Adrenal gland (tissue), 12 donors: ENCODE data around the gene ABCD1. TPM values are rescaled to one million over a fixed set of nuclear protein-coding genes. Genes with fewer than 3 reads are reported as not detected.
"Not testable (repeated sequence)": the region's sequence is repeated elsewhere in the genome, so short reads cannot be mapped to it uniquely, and the experiment has no call there.

ENCODE experiments used
- DNase-seq, 7 donors: peaks; one replicate each; pipeline ENCODE4 v3.0.0-alpha.2; 2019 to 2020
- H3K27ac ChIP-seq, 5 donors: fragments of 200-600 bp; sonication (generic) in 4 of 5; 1 replicate in 3 of 5; 2 replicates in 2 of 5; pipeline versions ENCODE4 v1.5.1 to v1.8.0; 2016 to 2020; ENCODE audit warnings: mild to moderate bottlenecking in 1 of 5
- H3K27me3 ChIP-seq: fragments of 200-600 bp; 2 replicates; pipeline ENCODE4 v1.8.0; 2021
- H3K36me3 ChIP-seq, 2 donors: fragments of 200-600 bp; replicated peaks in 1 of 2; 1 replicate in 1 of 2; 2 replicates in 1 of 2; pipeline versions ENCODE4 v1.5.1 to v1.8.0; 2018 to 2022
- H3K4me1 ChIP-seq, 2 donors: fragments of 200-600 bp; replicated peaks in 1 of 2; 1 replicate in 1 of 2; 2 replicates in 1 of 2; pipeline versions ENCODE4 v1.5.1 to v1.8.0; 2018 to 2021
- H3K4me3 ChIP-seq, 4 donors: fragments of 200-600 bp; sonication (generic) in 3 of 4; one replicate each; pipeline ENCODE4 v1.5.1; 2016 to 2018
- H3K9me3 ChIP-seq, 3 donors: fragments of 200-600 bp; sonication (generic) in 1 of 3; replicated peaks in 1 of 3; 1 replicate in 2 of 3; 2 replicates in 1 of 3; pipeline versions ENCODE4 v1.5.1 to v1.8.0; 2016 to 2021
- POLR2A ChIP-seq, 2 donors: fragments of 450-650 bp; IDR thresholded peaks; one replicate each; pipeline ENCODE4 v1.6.1; 2017; ENCODE audit warnings: antibody characterized with exemption in 2 of 2, mild to moderate bottlenecking in 2 of 2, moderate library complexity in 1 of 2
- WGBS, 4 donors: extraction: QIAGEN DNeasy Blood & Tissue Kit in 2 of 4; methylation state at CpG; one replicate each; pipeline versions ENCODE4 v1.1.5 to v1.1.7; 2013 to 2017; 5-methylcytosine and 5-hydroxymethylcytosine counted together
- intact Hi-C, 2 donors: fragments of 100-400 bp; cut with DNase I; formaldehyde crosslinking; loops; one replicate each; pipeline versions ENCODE4 v1.14.1 to v1.15.0; 2022 to 2023
- polyA plus RNA-seq, 3 donors: library from polyadenylated mRNA; stranded (reverse); fragments of 200-250 nt in 2 of 3; fragments of 350-450 nt in 1 of 3; fragmentation: Illumina TruSeq in 1 of 3; extraction: RNeasy Lipid Tissue Mini Kit (QIAGEN cat#74804) in 1 of 3; gene quantifications; one replicate each; pipeline ENCODE4 v1.2.3, GENCODE V29; 2013 to 2014
- total RNA-seq, 9 donors: library from RNA; depleted of rRNA in 4 of 9; stranded (reverse); fragments of >200 nt in 4 of 9; fragments of 120-200 nt in 1 of 9; fragmentation: NEBNext Ultra II Directional in 1 of 9; extraction: Animal tissue kit (Norgen Biotek cat#: 25700) in 1 of 9; gene quantifications; one replicate each; pipeline versions ENCODE4 v1.1.0 to v1.2.4, GENCODE V29; 2013 to 2023
- TF ChIP-seq, protein P1 (sequence below), 6 experiments: fragments of 450-650 bp in 4 of 6; fragments of 200-600 bp in 2 of 6; sonication (generic) in 1 of 6; IDR thresholded peaks; 1 replicate in 5 of 6; 2 replicates in 1 of 6; pipeline versions ENCODE4 v1.5.1 to v1.8.0; 2016 to 2021; ENCODE audit warnings: antibody characterized with exemption in 6 of 6, mild to moderate bottlenecking in 2 of 6, moderate library complexity in 1 of 6
- donor health status: healthy with polysubstance abuse.
- donor health status: Bipolar disorder and iron deficiency.
- donor health status: DM: yes; HTN: yes; CAD: no.
- donor health status: DM: no; HTN: no; CAD: no.
- donor health status: DM: no; HTN: no; CAD: no.
- donor health status: DM: yes; HTN: yes; CAD: no.

The ABCD1 gene
- total and polyA plus RNA-seq, 12 donors: 29.6 to 78.0 (median 50.4) TPM

- no peak for DNase-seq
- Histone ChIP-seq H3K36me3 (no peaks in the 10 kb centered on the region), H3K9me3 (no peaks in the 10 kb centered on the region), H3K4me3 (no peak overlapping the region), H3K4me1 (no peaks in the 10 kb centered on the region), H3K27me3 (no peaks in the 10 kb centered on the region), H3K27ac (no peak overlapping the region)
- no peak for TF ChIP-seq POLR2A (IDR thresholded peaks at IDR 0.05)
- TF ChIP-seq, protein P1, sequence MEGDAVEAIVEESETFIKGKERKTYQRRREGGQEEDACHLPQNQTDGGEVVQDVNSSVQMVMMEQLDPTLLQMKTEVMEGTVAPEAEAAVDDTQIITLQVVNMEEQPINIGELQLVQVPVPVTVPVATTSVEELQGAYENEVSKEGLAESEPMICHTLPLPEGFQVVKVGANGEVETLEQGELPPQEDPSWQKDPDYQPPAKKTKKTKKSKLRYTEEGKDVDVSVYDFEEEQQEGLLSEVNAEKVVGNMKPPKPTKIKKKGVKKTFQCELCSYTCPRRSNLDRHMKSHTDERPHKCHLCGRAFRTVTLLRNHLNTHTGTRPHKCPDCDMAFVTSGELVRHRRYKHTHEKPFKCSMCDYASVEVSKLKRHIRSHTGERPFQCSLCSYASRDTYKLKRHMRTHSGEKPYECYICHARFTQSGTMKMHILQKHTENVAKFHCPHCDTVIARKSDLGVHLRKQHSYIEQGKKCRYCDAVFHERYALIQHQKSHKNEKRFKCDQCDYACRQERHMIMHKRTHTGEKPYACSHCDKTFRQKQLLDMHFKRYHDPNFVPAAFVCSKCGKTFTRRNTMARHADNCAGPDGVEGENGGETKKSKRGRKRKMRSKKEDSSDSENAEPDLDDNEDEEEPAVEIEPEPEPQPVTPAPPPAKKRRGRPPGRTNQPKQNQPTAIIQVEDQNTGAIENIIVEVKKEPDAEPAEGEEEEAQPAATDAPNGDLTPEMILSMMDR (IDR thresholded peaks at IDR 0.05): no peak
- intact Hi-C loops: no loop called here
- whole genome bisulfite sequencing, 4 donors: 76 to 77% methylated on average over 4 of the region's 4 CpGs; no CpG with 5 or more reads in 2 of the 4 donors
Measured at GRCh38 chrX:153692003-153692402, 32.7 kb upstream of the ABCD1 start.

- Histone ChIP-seq H3K27me3 (no peaks in the 10 kb centered on the region), H3K4me3 (no peak overlapping the region), H3K36me3 (no peaks in the 10 kb centered on the region), H3K27ac (no peak overlapping the region), H3K4me1 (no peaks in the 10 kb centered on the region), H3K9me3 (no peaks in the 10 kb centered on the region)
- no peak for TF ChIP-seq POLR2A (IDR thresholded peaks at IDR 0.05)
- TF ChIP-seq, protein P1 (IDR thresholded peaks at IDR 0.05): no peak
- peak in 1 of 7 donors; percentile 8 for DNase-seq
- WGBS, 4 donors: 76 to 82% (median 81%) methylated on average over 12 to 24 of the region's 24 CpGs
- intact Hi-C loops: no loop called here
Measured at GRCh38 chrX:153692611-153693156, 32.0 kb upstream of the ABCD1 start.

- H3K4me3 ChIP-seq: no peak overlapping the region
- no peaks in the 10 kb centered on the region for H3K27me3 ChIP-seq
- no peaks in the 10 kb centered on the region for H3K36me3 ChIP-seq
- no peak for TF ChIP-seq POLR2A (IDR thresholded peaks at IDR 0.05)
- TF ChIP-seq, protein P1 (IDR thresholded peaks at IDR 0.05): no peak
- no peaks in the 10 kb centered on the region for H3K4me1 ChIP-seq
- DNase-seq: no peak
- no peaks in the 10 kb centered on the region for H3K9me3 ChIP-seq
- intact Hi-C loops: no loop called here
- 77 to 88% (median 84%) methylated on average over 10 to 26 of the region's 31 CpGs for WGBS, 4 donors
- H3K27ac ChIP-seq: no peak overlapping the region
Measured at GRCh38 chrX:153693216-153694086, 31.2 kb upstream of the ABCD1 start.

DNA sequence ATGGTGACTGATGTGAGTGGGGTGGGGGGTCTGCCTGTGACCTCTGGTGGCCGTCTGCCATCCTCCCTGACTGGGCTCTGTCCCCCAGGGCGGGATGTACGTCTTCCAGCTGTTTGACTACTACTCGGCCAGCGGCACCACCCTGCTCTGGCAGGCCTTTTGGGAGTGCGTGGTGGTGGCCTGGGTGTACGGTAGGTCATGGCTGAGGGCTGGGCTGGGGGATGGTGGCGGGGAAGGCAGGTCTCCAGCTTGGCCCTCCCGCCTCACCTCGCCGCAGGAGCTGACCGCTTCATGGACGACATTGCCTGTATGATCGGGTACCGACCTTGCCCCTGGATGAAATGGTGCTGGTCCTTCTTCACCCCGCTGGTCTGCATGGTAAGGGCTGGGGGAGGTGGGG lies 30.4 kb upstream of the ABCD1 start:
- H3K4me1 ChIP-seq, H3K36me3 ChIP-seq, H3K27ac ChIP-seq, H3K9me3 ChIP-seq, DNase-seq, intact Hi-C loops, H3K4me3 ChIP-seq, H3K27me3 ChIP-seq: not testable (repeated sequence)
- WGBS, 4 donors: 57 to 89% (median 87%) methylated on average over 1 to 16 of the region's 16 CpGs; no CpG with 5 or more reads in 1 of the 4 donors
